GM21526 (cell line): ENCODE data around the gene PHGDH.
"Not testable (repeated sequence)": the region's sequence is repeated elsewhere in the genome, so short reads cannot be mapped to it uniquely, and the experiment has no call there.

Experiments used
- ATAC-seq: cut with Tn5 transposase; IDR thresholded peaks from one replicate; pipeline ENCODE4 v1.9.1; 2021; ENCODE audit warnings: moderate library complexity; ENCODE audit not compliant: unreplicated experiment, low FRiP score

The PHGDH gene

GRCh38 chr1:119784191-119784781 lies 72.6 kb downstream of the PHGDH start:
- ATAC-seq = no peak

- ATAC-seq = not testable (repeated sequence)
Observed at GRCh38 chr1:119786046-119786445, 74.3 kb downstream of the PHGDH start.

- not testable (repeated sequence) for ATAC-seq
Observed at GRCh38 chr1:119786473-119787050, 74.8 kb downstream of the PHGDH start.

- no peak for ATAC-seq
Observed at GRCh38 chr1:119787776-119788175, 76.0 kb downstream of the PHGDH start.

GRCh38 chr1:119790451-119791198 lies 78.9 kb downstream of the PHGDH start:
- no peak for ATAC-seq

- no peak for ATAC-seq
Observed at GRCh38 chr1:119791377-119791776, 79.6 kb downstream of the PHGDH start.
